HG03520 (cell line): Measurements from ENCODE around the gene WDR5.

Experiments
- ATAC-seq: cut with Tn5 transposase; IDR thresholded peaks from one replicate; pipeline ENCODE4 v1.9.1; 2021; ENCODE audit warnings: mild to moderate bottlenecking, moderate library complexity; ENCODE audit not compliant: unreplicated experiment

WDR5 gene

GRCh38 chr9:134131471-134132207, 4.2 kb upstream of the WDR5 start:
- no peak for ATAC-seq

- ATAC-seq: no peak
Observed at GRCh38 chr9:134132208-134132870, 3.5 kb upstream of the WDR5 start.

GRCh38 chr9:134134949-134135342, 936 bp upstream of the WDR5 start:
- ATAC-seq: peak; percentile 5

DNA sequence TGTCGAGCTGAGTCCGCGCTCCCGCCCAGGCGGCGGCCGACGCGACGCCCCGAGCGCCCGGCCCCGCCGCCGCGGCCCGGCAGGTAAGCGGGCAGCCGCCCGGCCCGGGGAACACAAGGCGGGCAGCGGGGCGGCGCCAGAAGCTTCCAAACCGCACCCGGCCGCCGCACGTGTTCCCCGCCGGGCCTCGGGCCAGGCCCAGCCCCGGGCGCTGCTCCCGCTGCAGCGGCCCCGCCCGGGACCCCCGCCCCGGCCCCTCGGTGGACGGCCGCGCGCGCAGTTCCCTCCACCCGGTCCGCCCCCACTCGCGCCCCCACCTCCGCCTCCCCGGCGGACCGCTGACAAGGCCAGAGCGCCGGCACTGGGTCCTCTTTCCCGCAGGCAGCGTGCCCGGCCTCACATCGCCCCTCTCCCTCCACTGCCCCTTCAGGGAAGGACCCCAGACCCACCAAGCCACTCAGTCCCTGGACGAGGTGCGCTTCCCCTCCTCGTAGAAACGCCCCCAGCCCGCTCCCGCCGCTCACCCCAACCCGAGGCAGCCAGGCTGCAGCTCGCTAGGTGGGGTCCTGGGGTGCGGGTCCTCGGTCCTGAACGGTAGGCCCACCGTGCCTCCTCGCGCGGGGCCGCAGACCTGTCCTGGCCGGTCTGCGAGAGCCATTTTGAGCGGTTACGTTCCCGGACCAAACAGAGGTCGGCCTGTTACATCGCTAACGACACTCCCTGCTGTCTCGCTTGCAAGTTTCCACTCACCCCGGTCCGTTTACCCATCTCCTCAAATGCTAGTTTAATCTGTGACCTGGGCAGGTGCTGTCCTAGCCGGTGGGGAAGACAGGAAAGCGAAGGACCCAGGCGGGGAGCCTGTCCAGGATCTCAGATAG, 475 bp downstream of the WDR5 start:
- ATAC-seq: peak; percentile 12

- no peak for ATAC-seq
Observed at GRCh38 chr9:134136996-134137299, 1.1 kb downstream of the WDR5 start.

DNA sequence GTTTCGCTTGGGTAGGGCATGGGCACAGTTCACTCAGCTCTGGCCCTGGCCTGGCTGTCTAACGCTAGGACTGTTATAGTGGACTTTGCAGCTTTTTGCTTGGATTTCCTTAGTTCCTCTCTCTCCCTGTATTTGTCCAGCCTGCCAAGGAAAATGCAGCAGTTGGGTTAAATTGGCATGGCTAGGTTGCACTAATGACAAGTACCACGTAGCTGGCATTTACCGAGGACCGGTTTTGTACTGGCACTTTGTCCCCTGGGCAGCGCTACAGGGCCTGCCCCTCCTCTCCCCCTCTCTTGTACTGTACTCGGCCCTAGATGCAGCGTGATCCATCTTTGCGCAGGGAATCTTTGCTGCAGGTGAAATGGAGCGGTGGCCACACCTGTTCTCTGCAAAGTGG, 2.4 kb downstream of the WDR5 start:
- ATAC-seq: no peak

DNA sequence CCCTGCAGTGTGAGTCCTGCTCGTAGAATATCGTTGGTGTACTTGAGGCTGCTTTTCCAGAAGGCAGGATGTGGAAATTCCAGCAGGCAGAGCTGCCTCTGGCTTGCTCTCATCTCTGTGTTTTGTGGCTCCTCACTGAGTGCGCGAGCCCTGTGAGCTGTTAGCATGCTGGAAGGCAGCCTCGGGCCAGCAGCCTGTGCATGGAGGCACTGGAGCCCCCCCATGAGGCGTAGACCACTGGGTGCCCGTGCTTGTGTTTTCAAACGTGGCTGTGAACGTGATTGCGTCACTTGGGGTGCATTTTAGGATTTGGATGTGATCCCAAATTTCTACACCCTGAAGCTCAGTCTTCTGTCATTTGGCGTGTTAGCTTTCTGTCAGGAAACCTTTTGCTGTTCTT, 3.2 kb downstream of the WDR5 start:
- ATAC-seq: no peak

DNA sequence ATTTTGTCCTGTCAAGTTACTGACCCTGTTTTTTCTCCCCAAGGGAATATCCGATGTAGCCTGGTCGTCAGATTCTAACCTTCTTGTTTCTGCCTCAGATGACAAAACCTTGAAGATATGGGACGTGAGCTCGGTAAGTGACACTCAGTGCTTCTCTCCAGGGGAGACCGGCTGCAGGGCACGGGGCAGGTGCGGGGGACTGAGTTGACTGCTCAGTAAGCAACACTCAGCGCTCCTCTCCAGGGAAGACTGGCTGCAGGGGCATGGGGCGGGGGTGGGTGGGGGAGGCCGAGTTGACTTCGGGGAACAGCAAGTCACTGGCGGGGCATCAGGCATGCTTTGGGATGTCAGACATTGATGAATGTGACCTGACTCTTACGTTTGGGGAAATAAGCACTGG, 6.0 kb downstream of the WDR5 start:
- no peak for ATAC-seq

DNA sequence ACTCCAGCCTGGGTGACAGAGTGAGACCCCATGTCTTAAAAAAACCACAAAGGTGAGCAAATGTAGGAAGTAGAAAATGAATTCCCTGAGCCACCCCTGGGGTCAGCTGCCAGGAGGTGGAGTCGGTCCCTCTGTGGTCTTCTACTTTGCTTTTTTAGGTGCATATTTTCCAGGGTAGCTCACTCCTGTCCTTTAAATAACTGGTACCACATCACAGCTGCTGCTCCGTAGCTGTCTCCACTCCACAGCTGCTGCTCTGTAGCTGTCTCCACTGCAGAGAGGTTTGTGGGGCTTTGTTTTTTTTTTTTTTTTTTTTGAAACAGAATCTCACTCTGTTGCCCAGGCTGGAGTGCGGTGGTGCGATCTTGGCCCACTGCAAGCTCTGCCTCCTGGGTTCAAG, 8.9 kb downstream of the WDR5 start:
- ATAC-seq: no peak

GRCh38 chr9:134145262-134145661, 9.4 kb downstream of the WDR5 start:
- ATAC-seq: no peak

DNA sequence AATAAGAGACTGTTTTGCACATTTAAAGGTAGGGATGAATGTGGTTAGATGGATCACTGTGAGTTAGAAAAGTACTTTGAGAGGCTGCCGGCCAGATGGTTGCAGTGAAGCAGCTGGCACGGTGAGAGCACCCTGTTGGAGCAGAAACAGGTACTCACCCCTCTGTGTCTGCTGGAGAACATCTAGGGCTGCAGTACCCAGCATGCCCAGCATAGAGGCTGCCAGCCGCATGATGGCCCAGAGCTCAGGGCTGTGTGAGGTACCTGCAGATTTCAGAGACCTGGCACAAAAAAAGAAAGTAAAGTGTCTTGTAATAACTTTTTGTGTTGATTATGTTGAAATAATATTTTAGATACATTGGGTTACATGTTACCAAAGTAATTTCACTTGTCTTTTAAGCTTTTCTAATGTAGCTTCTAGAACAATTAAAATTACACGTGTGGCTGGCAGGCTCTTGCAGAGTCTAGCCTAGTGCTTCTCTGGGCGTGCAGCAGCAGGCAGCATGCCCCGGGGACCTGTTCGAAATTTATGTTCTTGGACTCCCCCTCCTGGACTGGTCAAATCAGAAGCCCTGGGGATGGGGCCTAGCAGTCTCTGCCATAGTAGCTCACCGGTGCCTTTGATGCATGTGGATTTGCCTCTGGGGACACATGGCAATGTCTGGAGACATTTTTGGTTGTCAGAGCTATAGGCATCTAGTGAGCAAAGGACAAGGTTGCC, 11.1 kb downstream of the WDR5 start:
- ATAC-seq: no peak

- no peak for ATAC-seq
Observed at GRCh38 chr9:134149380-134149779, 13.5 kb downstream of the WDR5 start.

DNA sequence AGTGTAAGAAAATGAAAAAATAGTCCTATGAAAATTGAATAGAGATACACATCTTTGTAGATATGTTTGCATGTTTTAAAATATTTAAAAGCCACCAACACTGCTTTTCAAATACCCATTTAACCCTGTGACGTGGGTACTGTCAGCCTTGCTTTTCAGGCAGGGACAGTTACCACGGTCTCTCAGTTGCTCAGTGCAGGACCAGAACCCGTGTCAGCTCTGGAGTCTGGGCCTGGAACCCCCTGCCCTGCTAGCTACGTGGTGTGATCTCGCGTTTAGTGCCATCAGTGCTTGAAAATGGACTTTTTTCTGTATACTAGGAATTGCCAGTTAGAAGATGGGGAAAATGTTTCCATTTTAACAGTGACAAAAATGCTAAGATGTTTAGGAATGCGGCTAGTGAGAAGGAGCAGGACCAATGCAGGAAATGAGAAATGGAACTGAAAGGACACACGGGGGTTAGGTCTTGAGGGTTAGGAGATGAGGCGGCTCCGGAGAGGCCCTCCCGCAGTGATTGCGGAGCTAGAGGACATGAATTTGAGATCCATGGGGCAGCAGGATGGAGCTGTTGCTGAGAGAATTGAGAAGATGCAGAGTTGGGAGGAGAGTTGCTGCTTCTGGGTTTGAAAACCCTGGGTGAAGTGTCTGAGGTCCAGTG, 14.8 kb downstream of the WDR5 start:
- no peak for ATAC-seq

- no peak for ATAC-seq
Observed at GRCh38 chr9:134152022-134152448, 16.2 kb downstream of the WDR5 start.

- ATAC-seq: no peak
Observed at GRCh38 chr9:134152488-134152887, 16.6 kb downstream of the WDR5 start.

- ATAC-seq: no peak
Observed at GRCh38 chr9:134153450-134153849, 17.6 kb downstream of the WDR5 start.

- ATAC-seq: no peak
Observed at GRCh38 chr9:134154262-134154701, 18.4 kb downstream of the WDR5 start.

GRCh38 chr9:134155812-134156377, 20.0 kb downstream of the WDR5 start:
- ATAC-seq: no peak

DNA sequence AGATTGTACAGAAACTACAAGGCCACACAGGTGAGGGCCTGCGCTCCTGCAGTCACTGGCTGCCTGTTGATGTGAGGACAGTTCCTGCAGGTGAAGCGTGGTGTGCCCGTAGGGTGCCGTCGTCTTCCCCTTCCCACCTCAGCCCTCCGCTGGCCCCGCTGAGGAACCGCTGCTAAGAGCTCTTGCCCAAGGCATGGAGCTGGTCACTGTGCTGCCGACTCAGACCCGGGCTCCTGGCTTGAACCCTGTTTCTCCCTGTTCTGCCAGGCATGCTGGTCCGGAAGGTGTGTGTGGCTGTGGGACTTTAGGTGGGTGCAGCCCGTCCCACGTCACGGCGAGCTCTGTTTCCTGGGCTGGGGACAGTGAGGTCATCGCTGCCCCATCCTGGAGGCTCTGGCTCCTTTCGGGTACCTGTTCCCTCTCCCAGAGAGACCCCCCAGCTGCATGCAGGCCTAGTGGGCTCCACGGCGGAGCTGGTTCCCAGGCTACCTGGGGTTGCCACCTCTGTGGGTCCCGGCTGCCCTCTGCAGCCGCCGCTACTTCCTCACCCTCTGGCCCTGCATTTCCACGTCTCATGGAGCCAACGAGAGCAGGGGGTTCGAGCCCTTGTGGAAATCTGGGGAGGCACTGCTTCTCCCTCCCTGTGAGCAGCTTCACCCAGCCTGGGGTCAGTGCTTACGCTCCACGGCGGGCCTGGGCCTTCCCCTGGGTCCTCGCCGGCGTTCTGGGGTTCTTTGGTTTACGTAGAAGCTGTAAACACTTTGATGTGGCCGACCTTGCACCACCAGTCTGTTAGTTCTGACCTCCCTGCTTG, 20.9 kb downstream of the WDR5 start:
- no peak for ATAC-seq
